RPMI7951 (cell line): ENCODE data around the gene IGFALS. TPM values are rescaled to one million over a fixed set of nuclear protein-coding genes. Genes with fewer than 3 reads are reported as not detected.

Experiments used
- DNase-seq: peaks from one replicate; pipeline ENCODE4 v3.0.0-alpha.2; 2012; ENCODE audit warnings: low read depth
- total RNA-seq: library from RNA; depleted of rRNA; stranded (reverse); fragments of >200 nt; shearing (Covaris generic); gene quantifications from 2 replicates; pipeline ENCODE4 v1.2.3, GENCODE V29; 2014

Gene IGFALS
- total RNA-seq, 1 experiment from 2014 or later = not detected

DNA sequence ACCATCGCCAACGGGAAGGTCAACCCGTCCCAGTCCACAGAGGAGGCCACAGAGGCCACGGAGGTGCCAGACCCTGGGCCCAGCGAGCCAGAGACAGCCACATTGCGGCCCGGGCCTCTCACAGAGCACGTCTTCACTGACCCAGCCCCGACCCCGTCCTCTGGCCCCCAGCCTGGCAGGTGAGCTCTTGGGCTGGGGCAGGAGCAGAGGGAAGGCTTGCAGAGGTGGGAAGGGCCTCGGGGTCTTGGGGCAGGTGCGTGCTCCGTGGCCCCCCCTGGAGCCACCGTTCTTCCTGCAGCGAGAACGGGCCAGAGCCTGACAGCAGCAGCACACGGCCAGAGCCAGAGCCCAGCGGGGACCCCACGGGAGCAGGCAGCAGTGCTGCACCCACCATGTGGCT lies 27.3 kb downstream of the IGFALS start:
- no peak for DNase-seq

DNA sequence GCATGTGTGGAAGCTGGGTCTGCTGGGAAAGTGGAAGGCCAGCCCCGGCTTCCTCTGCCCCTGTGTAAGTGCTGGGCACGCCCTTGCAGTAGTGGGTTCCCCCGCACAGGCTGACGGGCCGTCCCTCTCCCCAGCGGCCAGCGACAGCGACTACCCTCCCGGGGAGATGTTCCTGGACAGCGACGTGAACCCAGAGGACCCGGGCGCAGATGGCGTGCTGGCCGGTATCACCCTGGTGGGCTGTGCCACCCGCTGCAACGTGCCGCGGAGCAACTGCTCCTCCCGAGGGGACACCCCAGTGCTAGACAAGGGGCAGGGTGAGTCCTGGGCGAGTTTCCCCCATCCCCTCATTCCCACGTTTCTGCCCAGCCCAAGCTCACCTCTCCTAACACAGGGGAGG lies 27.7 kb downstream of the IGFALS start:
- no peak for DNase-seq

DNA sequence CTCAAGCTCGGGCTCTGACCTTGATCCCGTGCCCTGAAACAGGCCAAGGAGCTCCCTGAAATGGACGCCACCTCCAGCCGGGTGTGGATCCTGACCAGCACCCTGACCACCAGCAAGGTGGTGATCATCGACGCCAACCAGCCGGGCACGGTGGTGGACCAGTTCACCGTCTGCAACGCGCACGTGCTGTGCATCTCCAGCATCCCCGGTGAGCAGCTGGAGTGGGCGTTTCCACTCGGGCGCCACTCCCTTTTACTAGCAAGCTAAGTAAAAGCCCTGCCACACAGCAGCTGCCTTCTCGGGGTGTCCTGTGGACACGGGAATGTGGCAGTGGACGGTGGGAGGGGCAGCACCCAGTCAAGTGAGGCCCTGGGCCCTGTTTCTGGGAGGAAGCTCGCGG lies 28.5 kb downstream of the IGFALS start:
- DNase-seq = no peak

DNA sequence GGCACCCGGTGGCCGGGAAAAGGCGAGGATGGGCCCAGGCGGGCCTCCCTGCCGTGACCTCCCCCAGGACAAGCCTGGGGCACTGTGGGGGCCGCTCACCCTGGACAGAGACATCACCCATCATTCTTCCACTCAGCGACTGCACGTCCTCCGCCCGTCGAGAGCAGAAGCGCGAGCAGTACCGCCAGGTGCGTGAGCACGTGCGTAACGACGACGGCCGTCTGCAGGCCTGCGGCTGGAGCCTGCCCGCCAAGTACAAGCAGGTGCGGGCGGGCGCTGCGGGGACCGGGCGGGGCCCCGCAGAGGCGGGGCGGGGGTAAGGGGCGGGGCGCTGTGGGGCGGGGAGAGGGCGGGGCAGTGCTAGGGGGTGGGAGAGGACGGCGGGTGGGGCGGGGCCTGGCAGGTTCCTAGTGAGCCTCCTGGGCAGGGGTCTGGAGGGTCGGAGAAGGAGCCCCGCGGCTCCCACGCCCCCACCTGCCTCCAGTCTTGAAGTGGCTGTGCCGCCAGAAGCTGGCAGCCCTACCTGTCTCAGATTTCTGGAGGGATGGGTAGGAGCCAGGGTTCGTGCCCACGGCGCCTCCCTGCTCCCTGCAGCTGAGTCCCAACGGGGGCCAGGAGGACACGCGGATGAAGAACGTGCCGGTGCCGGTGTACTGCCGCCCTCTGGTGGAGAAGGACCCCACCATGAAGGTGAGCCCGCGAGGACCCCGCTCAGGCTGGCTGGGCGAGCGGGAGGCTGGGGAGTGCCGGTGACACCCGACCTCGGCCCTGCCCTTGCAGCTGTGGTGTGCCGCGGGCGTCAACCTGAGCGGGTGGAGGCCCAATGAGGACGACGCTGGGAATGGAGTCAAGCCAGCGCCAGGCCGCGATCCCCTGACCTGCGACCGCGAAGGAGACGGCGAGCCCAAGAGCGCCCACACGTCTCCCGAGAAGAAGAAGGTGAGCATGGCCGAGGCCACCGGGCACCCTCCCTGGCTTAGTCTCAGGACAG lies 29.7 kb downstream of the IGFALS start:
- no peak for DNase-seq

DNA sequence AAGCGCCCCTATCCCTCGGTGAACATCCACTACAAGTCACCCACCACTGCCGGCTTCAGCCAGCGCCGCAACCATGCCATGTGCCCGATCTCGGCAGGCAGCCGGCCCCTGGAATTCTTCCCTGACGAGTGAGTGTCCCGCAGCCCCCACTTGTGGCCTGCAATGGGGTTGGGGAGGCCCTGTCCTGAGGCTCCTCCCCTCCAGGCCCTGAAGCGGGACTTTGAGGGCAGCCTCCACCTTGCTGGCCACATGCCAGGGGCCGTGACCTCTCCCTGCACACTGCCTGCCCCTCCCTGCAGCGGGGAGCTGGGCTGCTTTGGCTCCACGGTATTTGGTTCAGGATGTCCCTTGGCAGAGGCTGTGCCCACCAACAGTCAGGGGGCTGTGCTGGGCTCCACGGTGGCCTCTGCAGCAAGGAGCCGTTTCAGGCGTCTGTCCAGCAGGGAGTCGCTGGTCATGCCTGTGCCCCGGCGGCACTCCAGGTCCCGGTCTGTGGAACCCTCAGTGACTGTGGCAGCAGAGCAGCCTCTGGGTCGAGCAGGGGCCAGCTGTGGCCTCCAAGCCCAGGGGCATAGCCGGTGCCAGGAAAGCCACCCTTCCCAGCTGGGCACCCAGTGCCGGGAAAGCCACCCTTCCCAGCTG lies 30.5 kb downstream of the IGFALS start:
- DNase-seq = no peak

DNA sequence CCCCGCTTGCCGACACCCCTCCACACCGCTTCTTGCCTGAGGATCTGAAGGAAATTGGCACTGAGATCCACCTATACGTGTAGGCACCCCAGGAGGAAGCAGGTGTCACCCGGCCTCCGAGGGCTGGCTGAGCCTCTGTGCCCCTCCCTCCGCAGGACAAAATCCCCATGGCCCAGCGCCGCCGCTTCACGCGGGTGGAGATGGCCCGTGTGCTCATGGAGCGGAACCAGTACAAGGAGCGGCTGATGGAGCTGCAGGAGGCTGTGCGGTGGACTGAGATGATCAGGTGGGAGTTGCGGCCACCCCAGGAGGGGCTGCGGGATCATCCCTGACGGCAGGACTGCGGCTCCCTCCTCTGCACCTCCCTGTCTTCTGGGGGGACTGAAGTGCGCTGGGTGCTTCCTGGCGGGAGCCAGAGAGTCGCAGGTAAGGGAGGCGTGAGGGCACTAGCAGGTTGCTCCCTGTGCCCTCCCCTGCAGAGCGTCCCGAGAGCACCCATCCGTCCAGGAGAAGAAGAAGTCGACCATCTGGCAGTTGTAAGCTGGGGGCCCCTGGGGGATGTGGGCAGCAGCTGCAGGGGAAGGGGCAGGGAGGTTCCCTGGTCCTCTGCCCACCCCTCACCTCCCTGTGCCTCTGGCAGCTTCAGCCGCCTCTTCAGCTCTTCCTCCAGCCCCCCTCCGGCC lies 31.2 kb downstream of the IGFALS start:
- DNase-seq = no peak

DNA sequence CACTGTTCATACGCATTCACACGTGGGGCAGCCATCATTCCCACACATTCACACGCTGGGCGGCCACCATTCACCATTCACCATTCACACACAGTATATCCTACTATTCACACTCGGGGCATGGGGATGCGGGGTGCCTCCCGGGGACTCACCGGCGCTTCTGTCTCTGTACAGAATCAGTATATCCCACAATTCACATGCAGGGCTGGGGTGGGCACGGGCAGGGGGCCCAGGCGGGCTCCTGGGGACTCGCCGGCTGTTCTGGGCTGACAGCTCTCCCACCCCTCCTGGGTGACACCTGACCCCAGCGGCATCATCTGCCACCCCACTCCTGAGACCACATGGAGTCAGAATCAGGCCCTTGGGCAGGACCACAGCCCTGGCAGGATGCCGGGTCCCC lies 31.8 kb downstream of the IGFALS start:
- no peak for DNase-seq

DNA sequence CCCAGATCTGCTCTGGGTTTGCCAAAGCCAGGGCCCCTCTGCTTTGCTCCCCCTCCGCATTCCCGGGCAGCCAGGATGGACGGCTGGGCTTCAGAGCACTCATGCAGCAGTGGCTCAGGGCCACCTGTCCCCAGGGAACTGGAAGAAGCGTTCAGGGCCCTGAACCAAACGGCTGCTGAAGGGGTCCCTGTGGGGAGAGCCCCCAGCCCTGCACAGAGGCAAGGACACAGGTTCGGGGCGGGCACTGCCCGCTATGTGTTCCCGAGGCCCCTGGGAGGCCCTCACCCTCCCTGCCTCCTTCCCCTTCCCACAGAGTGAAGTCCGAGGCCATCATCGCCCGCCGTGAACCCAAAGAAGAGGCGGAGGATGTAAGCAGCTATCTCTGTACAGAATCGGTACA lies 32.6 kb downstream of the IGFALS start:
- DNase-seq = no peak

DNA sequence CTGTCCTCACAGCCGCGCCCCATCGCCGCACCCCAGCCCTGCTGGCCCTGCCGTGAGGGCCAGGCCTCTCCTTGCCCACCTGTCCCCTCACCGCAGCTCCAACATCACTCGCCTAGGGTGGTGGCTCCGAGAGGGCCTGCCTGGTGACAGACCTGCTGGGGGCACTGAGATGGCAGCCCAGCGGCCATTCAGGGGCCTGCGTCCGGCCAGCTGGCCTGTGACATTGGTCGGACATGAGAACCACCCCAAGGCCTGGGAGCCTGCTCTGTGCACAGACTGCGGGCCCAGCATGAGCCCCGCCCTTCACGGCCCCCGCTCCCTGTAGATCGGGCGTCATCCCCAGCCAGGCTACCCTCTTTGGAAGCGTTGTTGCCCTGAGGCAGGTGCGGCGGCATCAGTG lies 34.0 kb downstream of the IGFALS start:
- DNase-seq = no peak

DNA sequence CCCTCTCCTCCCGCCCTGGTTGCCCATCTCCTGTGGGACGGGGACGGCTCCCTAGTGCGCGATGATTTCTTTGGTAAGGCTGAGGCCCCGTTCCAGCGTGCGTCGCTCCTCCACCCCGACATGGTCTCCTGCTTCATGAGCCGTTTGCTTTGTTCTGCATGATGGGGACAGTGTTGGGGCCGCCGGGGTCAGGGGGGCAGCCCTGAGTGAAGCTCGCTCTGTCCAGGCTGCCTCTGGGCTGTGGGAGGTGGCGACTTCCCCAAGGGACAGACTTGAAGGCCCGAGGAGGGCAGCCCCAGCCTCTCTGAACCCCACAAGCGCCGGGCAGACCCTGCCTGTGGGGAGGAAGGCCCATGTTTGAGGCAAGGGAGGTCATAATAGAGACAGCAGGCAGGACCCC lies 34.6 kb downstream of the IGFALS start:
- DNase-seq = no peak

DNA sequence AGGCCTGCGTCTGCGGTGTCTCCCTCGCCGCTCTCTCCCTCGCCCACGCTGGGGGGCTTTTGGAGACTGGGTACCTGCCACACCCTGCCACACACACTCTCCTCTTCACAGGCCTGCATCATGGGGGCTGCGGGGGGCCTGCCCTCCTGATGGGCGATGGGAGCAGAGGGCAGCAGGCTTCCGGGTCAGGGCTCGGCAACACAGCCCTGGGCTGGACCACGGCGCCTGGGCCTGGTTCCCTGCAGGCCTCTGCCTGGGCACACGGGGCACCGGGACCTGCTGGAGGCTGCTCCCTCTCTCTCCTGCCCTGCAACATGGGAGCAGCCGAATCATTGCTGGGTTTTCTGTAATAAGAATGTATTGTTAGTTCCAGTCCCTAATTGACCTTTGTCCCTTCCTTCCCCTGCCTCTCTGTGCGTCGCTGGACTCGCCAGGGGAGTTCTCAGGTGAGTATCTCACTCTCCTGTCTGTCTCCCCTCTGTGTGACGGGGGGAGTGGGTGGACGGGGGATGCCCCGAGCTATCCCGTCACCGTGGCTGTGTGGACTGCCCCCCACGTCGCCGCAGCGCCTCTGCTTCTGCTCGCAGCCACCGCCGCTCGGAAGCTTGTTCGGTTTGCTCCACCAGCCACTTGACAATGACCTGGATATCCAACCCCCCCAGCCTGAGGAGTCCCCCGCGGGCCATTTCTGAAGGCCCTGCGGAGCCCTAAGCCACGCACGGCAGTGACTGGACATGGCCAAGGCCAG lies 35.6 kb downstream of the IGFALS start:
- no peak for DNase-seq

DNA sequence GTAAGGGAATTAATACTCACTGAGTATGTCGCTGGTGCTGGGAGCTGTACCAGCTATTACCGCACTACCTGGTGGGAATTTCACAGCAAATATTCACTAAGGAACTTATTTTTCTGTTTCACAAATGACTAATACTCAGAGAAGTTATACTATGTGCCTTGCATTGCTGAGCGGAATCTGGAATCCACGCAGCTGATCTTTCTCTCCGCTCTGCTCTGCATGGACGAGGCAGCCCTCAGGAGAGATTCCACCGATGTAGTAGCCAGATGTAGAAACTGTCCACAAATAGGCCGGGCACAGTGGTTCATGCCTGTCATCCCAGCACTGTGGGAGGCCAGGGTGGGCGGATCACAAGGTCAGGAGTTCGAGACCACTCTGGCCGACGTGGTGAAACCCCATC lies 39.3 kb downstream of the IGFALS start:
- DNase-seq = no peak

DNA sequence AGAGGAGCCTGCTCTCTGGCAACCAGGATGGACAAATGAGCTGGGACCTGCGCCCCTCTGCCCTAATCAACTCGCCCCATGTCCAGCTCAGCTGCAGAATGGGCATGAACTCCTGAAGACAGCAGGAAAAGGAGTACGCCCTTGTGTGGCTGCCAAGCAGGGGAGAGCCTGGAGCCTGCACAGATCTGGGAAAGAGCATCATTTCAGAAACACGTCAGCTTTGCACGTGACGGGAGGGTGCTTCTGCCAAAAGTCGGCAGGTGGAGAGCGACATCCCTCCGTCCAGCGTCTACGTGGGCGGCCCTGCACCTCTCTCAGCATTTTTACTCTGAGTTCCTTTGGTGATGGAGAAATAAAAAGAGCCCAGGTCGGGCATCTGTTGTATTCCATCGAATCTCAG lies 40.7 kb downstream of the IGFALS start:
- DNase-seq = no peak

DNA sequence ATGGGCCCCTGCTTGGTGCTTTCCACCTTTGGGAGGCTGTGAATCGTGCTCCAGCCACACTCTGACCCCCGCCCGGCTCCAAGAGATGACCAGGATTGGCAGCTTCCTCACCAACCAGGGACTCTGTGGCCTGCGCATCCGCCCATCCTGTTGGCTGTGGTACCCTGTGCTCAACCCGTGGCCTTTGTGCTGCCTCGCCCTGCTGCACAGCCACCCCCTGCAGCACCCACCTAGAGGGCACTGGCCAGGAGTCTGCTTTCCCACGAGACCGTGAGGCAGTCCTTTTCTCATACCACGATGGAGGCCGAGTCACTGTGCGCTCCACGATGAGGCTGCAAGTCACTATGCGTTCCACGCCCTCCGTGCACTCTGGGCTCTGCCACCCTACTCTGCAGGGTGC lies 41.6 kb downstream of the IGFALS start:
- no peak for DNase-seq

DNA sequence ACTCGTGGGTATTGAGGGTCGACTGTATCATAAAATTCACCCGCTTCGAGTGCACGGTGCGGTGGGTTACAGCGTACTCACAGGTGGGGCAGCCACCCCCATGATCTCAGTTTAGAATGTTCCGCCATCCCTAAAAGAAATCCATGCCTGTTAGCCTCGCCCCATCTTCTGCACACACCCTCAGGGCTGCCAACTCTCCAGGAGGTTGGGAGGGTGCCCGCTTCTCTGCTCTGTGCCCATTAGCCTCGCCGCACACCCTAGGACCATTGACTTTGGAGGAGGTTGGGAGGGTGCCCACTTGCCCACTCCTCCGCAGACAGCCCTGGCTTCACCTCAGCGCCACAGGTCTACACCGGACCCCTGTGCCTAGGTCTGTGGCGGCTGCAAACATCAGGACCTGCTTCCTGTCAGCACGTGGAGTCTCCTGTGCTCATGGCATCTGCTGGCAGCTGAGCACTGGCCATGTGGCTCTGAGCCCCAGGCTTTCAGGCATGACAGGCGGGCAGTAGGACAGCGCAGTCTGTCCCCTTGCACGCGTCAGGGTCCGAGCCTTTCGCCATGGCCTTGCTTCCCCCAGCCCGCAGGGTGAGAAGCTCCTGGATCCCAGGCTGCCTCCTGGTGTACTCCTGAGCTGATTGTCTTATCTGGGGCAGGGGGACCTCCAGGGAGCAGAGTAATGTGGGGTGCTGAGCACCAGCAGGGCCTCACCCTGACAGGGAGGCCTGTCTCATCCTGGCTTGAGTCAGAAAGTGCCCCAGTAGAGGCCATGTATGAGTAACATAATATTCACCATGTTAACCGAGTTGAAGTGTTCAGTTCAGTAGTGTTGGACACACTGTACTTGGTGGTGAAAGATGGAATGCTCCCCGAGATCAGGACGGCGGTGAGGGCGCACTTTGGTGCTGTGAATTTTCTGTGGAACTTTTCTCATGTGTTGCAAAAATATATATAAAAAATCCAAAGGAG lies 44.1 kb downstream of the IGFALS start:
- DNase-seq = no peak

DNA sequence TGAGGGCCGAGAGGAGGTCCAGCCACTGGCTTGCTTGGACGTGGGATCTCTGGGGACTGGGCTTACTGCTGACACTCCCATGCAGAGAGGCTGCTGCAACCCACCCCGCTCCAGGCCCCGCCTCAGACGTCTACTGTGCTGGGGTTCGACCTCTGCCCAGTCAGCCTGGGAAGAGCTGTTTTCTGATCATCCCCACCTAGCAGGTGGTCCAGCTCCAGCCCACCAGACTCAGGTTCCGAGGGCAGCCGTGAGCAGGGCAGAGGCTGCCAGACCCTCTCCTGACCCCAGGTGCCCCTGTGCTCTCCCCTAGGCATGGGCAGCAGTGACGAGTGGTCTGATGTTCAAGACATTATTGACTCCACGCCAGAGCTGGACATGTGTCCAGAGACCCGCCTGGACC lies 45.6 kb downstream of the IGFALS start:
- no peak for DNase-seq

DNA sequence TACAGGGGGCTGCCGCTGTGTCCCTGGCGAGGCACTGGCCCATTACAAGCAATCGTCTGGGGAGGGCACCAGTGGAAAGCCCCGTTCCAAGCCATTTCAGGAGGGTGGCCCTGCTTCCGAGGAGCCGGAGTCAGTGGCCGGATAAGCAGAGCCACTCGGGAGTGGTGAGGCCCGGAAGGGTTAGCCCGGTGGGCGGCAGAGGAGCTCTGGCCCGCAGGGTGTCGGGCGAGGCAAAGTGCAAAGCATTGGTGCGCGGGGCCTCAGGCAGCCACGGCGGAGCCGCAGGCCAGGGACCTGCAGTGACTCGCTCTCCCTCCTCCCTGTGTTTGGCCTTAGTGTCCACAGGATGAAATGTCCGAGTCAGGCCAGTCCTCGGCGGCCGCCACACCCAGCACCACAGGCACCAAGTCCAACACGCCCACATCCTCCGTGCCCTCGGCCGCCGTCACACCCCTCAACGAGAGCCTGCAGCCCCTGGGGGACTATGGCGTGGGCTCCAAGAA lies 46.8 kb downstream of the IGFALS start:
- peak; percentile 87 for DNase-seq

DNA sequence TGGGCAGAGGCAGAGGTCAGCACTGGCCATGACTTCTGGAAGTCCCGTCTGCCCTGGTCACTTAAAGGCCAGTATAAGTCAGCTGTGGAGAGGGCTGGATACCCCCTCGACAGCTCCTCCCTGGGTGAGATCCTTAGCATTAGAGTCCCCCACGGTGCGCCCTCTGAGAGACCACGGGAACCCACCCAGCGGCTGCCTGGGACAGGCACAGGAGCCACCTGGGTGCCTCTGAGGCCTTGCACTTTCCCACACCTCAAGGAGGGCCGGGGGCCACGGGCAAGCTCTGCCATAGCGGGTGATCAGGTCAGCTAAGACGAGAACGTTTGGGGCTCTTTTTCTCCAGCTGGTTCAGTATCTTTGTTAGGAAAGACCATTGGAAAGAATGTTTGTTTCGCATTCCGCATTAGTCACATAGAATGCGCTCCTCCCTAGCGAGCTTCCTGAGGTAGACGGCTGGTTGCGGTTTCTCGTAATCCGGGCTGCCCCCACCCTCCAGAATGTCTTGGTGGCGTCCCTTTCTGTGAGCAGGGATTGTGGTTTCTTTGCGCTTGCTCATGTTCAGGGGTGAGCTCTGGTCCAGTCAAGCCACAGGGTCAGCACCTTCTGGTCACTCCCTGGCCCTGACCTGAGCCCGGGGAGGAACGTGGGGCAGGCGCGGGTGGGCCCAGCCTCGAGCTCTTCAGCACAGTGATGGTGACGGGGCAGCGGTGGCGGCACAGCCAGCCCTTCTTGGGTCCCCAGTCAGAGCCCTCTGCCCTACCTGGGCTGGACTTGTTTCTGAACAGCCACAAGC lies 47.4 kb downstream of the IGFALS start:
- DNase-seq = peak; percentile 98

DNA sequence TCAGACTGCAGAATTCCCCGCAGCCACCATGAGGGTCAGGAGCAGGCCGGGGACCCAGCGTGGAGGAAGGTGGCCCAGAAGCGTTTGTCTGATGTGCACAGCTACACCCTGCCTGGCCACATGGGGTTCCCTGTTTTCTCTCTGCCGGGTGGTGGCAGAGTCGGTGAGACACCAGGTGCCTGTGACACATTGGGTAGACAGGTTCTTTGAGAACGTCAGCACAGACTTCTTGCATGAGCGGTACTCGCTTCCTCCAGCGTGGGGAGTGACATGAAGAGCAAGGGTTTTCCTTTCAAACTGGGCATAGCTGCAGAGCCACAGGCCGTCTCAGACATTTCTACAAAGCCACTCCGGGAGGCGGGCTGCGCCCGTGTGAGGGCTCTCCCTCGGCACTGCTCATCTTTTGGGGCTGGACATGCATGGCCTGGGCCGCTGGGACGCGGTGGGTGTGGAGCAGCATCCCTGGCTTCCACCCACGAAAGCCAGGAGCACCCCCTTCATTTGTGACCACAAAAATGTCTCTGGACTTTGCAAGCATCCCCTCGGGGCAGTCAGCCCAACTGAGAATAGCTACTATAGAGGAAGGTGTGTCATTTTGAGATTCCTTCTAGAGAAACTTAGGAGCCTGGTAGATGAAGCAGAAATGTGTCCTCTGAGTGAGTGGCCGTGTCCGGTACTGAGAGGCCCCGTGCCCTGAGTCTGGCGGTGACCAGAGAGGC lies 48.2 kb downstream of the IGFALS start:
- peak; percentile 97 for DNase-seq
